OCI-LY7 (cell line): ENCODE measurements around the gene KIF14. TPM values are rescaled to one million over a fixed set of nuclear protein-coding genes. Genes with fewer than 3 reads are reported as not detected.

Experiments used
- BruUV-seq: library from RNA; stranded (reverse); fragments of 400-500 nt; replicated peaks from 2 replicates; lab custom pipeline; 2021; lab: Mats Ljungman, UMichigan
- CTCF ChIA-PET: fragments of 300-600 bp; sonication (Branson Sonifier 250); formaldehyde crosslinking; loops from one replicate; lab custom pipeline; 2022; ENCODE audit warnings: antibody characterized with exemption; ENCODE audit not compliant: unreplicated experiment; lab: Charles Lee
- POLR2A ChIA-PET: fragments of 300-600 bp; sonication (Branson Sonifier 250); formaldehyde crosslinking; loops from one replicate; lab custom pipeline; 2022; ENCODE audit warnings: antibody characterized with exemption; lab: Charles Lee
- DNase-seq: peaks from one replicate; pipeline ENCODE4 v3.0.0-alpha.2; 2015; ENCODE audit warnings: low spot score
- H2AFZ ChIP-seq: fragments of 200-600 bp; sonication (generic), shearing (Covaris generic); 2 replicates; pipeline ENCODE4 v1.6.1; 2014; ENCODE audit warnings: mild to moderate bottlenecking, antibody characterized with exemption, low read length, moderate library complexity
- H3K27ac ChIP-seq: fragments of 200-600 bp; sonication (generic); 2 replicates; pipeline ENCODE4 v1.5.1; 2014; ENCODE audit warnings: mixed run types, low read depth, mild to moderate bottlenecking, moderate library complexity, low read length, inconsistent platforms; ENCODE audit not compliant: poor library complexity, severe bottlenecking
- H3K36me3 ChIP-seq: fragments of 200-600 bp; sonication (generic); 2 replicates; pipeline ENCODE4 v1.6.1; 2014; ENCODE audit warnings: mild to moderate bottlenecking, antibody characterized with exemption, low read length, moderate library complexity, mixed read lengths; ENCODE audit not compliant: insufficient read depth
- H3K4me1 ChIP-seq: fragments of 200-600 bp; sonication (generic); 2 replicates; pipeline ENCODE4 v1.5.1; 2014; ENCODE audit warnings: mild to moderate bottlenecking, low read length; ENCODE audit not compliant: insufficient read depth, poor library complexity, severe bottlenecking
- H3K4me2 ChIP-seq: fragments of 200-600 bp; sonication (generic); 2 replicates; pipeline ENCODE4 v1.6.1; 2014; ENCODE audit warnings: mild to moderate bottlenecking, low read length
- H3K4me3 ChIP-seq: fragments of 200-600 bp; sonication (generic); 2 replicates; pipeline ENCODE4 v1.5.1; 2014; ENCODE audit warnings: mild to moderate bottlenecking, low read depth, low read length; ENCODE audit not compliant: poor library complexity, severe bottlenecking
- H3K79me2 ChIP-seq: fragments of 200-600 bp; sonication (generic); 2 replicates; pipeline ENCODE4 v1.6.1; 2016; ENCODE audit warnings: low read depth, mild to moderate bottlenecking, low read length, moderate library complexity, mixed read lengths; ENCODE audit not compliant: insufficient read depth
- H3K9me2 ChIP-seq: fragments of 200-600 bp; sonication (generic); 2 replicates; pipeline ENCODE4 v1.6.1; 2016; ENCODE audit warnings: mild to moderate bottlenecking, low read length, mixed read lengths; ENCODE audit not compliant: insufficient read depth
- H3K9me3 ChIP-seq: fragments of 200-600 bp; sonication (generic); 2 replicates; pipeline ENCODE4 v1.6.1; 2014; ENCODE audit warnings: mild to moderate bottlenecking, mixed run types, low read length, mixed read lengths
- H4K20me1 ChIP-seq: fragments of 200-600 bp; sonication (generic); 2 replicates; pipeline ENCODE4 v1.6.1; 2014; ENCODE audit warnings: mild to moderate bottlenecking, antibody characterized with exemption, low read length, moderate library complexity, mixed read lengths; ENCODE audit not compliant: insufficient read depth
- CTCF ChIP-seq: fragments of 200-600 bp; sonication (generic); conservative IDR thresholded peaks from 2 replicates; pipeline ENCODE4 v1.5.1; 2014; ENCODE audit warnings: mild to moderate bottlenecking, antibody characterized with exemption, low read length, moderate library complexity, mixed read lengths
- EZH2phosphoT487 ChIP-seq: fragments of 200-600 bp; sonication (generic); IDR thresholded peaks from 2 replicates; pipeline ENCODE4 v1.6.1; 2018; ENCODE audit warnings: low read depth, borderline replicate concordance, mild to moderate bottlenecking, mixed run types, antibody characterized with exemption, low read length, moderate library complexity, mixed read lengths
- intact Hi-C: fragments of 100-400 bp; cut with micrococcal nuclease; formaldehyde crosslinking; loops from one replicate; pipeline ENCODE4 v1.10.0; 2022; ENCODE audit not compliant: unreplicated experiment
- total RNA-seq, 2 experiments: library from RNA; depleted of rRNA in 1 of 2; stranded (reverse); fragments of >200 nt in 1 of 2; shearing (Covaris generic) in 1 of 2; gene quantifications; 2 replicates each; pipeline ENCODE4 v1.2.3, GENCODE V29; 2014 to 2022

Gene KIF14
- total RNA-seq, 2 experiments from 2014 or later, result 15.0 to 20.1 TPM

- intact Hi-C loops, result no loop called here
- H4K20me1 ChIP-seq, result no peaks in the 10 kb centered on the region
- H3K36me3 ChIP-seq, result peaks cover 27% of the 10 kb centered on the region
- no peaks in the 10 kb centered on the region for H3K9me2 ChIP-seq
- no peak overlapping the region for H2AFZ ChIP-seq
- no peak for DNase-seq
- no peak overlapping the region for H3K4me2 ChIP-seq
- no peaks in the 10 kb centered on the region for H3K79me2 ChIP-seq
- peaks cover 14% of the 10 kb centered on the region for H3K4me1 ChIP-seq
- no peak overlapping the region for H3K27ac ChIP-seq
- no peak overlapping the region for H3K4me3 ChIP-seq
- no TSS peak for BruUV-seq
- TF ChIP-seq EZH2phosphoT487 (no peak), CTCF (no peak)
- POLR2A ChIA-PET, result interaction anchor here (0.6 to 1.7 kb wide), 6 partner anchors 11 to 285 kb away, joined by 3 to 4 read pairs (median 4); no protein-coding TSS in a partner anchor
- CTCF ChIA-PET, result no interaction called here
- no peaks in the 10 kb centered on the region for H3K9me3 ChIP-seq
Measured at GRCh38 chr1:200652378-200652777, 31.8 kb upstream of the KIF14 start.

GRCh38 chr1:200646515-200646914 lies 26.0 kb upstream of the KIF14 start:
- Histone ChIP-seq H3K9me2 (no peaks in the 10 kb centered on the region), H3K4me2 (no peak overlapping the region), H3K36me3 (peaks cover 23% of the 10 kb centered on the region), H3K4me1 (no peaks in the 10 kb centered on the region), H3K79me2 (no peaks in the 10 kb centered on the region), H3K4me3 (no peak overlapping the region), H4K20me1 (no peaks in the 10 kb centered on the region), H3K9me3 (no peaks in the 10 kb centered on the region), H3K27ac (no peak overlapping the region), H2AFZ (no peak overlapping the region)
- ChIA-PET CTCF (no interaction called here), POLR2A (no interaction called here)
- no TSS peak for BruUV-seq
- no peak for DNase-seq
- TF ChIP-seq CTCF (no peak), EZH2phosphoT487 (no peak)
- intact Hi-C loops, result no loop called here

- BruUV-seq, result no TSS peak
- CTCF ChIA-PET, result no interaction called here
Measured at GRCh38 chr1:200644021-200644420, 23.5 kb upstream of the KIF14 start.

More at GRCh38 chr1:200644021-200644420, 23.5 kb upstream of the KIF14 start:
- no peak overlapping the region for H3K4me2 ChIP-seq
- peaks cover 20% of the 10 kb centered on the region for H3K36me3 ChIP-seq
- no peaks in the 10 kb centered on the region for H3K79me2 ChIP-seq
- intact Hi-C loops, result no loop called here
- H2AFZ ChIP-seq, result no peak overlapping the region
- no peak overlapping the region for H3K4me3 ChIP-seq
- no peak overlapping the region for H3K27ac ChIP-seq
- no peaks in the 10 kb centered on the region for H4K20me1 ChIP-seq
- H3K4me1 ChIP-seq, result no peaks in the 10 kb centered on the region
- no peaks in the 10 kb centered on the region for H3K9me2 ChIP-seq
- no peak for TF ChIP-seq EZH2phosphoT487
- no peak for TF ChIP-seq CTCF
- POLR2A ChIA-PET, result interaction anchor here (0.6 to 1.4 kb wide), 3 partner anchors 20 to 188 kb away, joined by 3 to 6 read pairs (median 4); no protein-coding TSS in a partner anchor
- H3K9me3 ChIP-seq, result no peaks in the 10 kb centered on the region
- DNase-seq, result no peak
